ACC112 (cell line): ENCODE results near the gene APOD.
"Not testable (repeated sequence)": the region's sequence is repeated elsewhere in the genome, so short reads cannot be mapped to it uniquely, and the experiment has no call there.

ENCODE experiments used
- H2AFZ ChIP-seq: fragments of 200-600 bp; sonication (generic); one replicate; pipeline ENCODE4 v1.6.0; 2017; ENCODE audit warnings: antibody characterized with exemption, low read length; ENCODE audit not compliant: unreplicated experiment
- H3K27ac ChIP-seq: fragments of 200-600 bp; sonication (generic); 2 replicates; pipeline ENCODE4 v1.5.1; 2014; ENCODE audit warnings: low read depth, mild to moderate bottlenecking, antibody characterized with exemption, low read length, moderate library complexity
- H3K27me3 ChIP-seq: fragments of 200-600 bp; sonication (generic); 2 replicates; pipeline ENCODE4 v1.6.1; 2014; ENCODE audit warnings: mild to moderate bottlenecking, antibody characterized with exemption, low read length, moderate library complexity, mixed read lengths; ENCODE audit not compliant: insufficient read depth
- H3K36me3 ChIP-seq: fragments of 200-600 bp; sonication (generic); 2 replicates; pipeline ENCODE4 v1.6.1; 2016; ENCODE audit warnings: mild to moderate bottlenecking, antibody characterized with exemption, low read length, moderate library complexity, mixed read lengths; ENCODE audit not compliant: insufficient read depth
- H3K4me1 ChIP-seq: fragments of 200-600 bp; sonication (generic); one replicate; pipeline ENCODE4 v1.6.1; 2016; ENCODE audit warnings: low read length, mixed read lengths; ENCODE audit not compliant: insufficient read depth, unreplicated experiment, control insufficient read depth
- H3K4me3 ChIP-seq: fragments of 200-600 bp; sonication (generic); 2 replicates; pipeline ENCODE4 v1.5.1; 2014; ENCODE audit warnings: mild to moderate bottlenecking, low read depth, low read length
- H3K79me2 ChIP-seq: fragments of 200-600 bp; sonication (generic); one replicate; pipeline ENCODE4 v1.6.0; 2016; ENCODE audit warnings: low read length; ENCODE audit not compliant: control insufficient read depth, unreplicated experiment, insufficient read depth

APOD gene

DNA sequence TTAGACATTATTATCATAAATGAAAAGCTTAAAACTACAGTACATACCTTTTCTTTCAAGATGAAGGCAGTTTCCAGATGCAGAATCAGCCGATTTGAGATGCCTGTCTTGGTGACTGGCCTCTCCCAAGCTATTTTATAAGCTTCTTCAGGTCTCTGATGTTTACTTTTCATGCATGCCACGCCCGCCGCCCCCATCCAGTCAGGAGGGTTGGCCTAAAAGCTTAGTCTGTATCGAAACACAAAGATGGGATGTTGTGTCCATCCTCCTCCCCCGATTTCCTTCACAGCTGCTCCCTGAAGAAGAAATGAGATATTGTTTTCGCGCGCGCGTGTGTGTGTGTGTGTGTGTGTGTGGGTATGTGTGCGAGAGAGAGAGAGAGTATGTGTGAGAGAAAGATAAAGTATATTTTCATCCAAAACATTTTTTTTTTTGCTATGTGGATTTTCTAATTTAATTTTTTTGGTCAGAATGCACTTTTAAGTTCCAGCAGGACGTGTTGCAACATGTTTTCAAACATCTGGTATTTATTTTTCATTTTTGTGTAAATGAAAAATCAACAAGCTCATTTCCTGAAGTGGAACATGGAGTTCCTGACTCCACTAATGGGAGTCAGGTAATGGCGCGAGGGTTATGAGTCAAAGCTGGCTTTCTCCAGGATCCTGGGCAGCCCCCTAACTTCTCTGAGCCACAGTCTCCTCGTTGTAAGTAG, at the start of gene APOD:
APOD (minus strand) TSS at position 110 of the 712 bp plus-strand sequence. CDS start 4,479 bp downstream, outside the sequence.
- Histone ChIP-seq H3K36me3 (no peaks in the 10 kb centered on the region), H3K4me3 (peak within 1 kb of the TSS; percentile 69), H3K27me3 (peaks cover 6% of the 10 kb centered on the region; the same call in 1 of the 2 replicates), H2AFZ (peak within 1 kb of the TSS; percentile 91), H3K27ac (no peak within 1 kb of the TSS), H3K79me2 (no peaks in the 10 kb centered on the region), H3K4me1 (peaks cover 14% of the 10 kb centered on the region)

- not testable (repeated sequence) for H2AFZ ChIP-seq, H3K27ac ChIP-seq, H3K79me2 ChIP-seq, H3K4me3 ChIP-seq, H3K4me1 ChIP-seq, H3K36me3 ChIP-seq, H3K27me3 ChIP-seq
Observed at GRCh38 chr3:195633351-195633750, 49.6 kb upstream of the APOD start.

GRCh38 chr3:195632501-195633185, 48.9 kb upstream of the APOD start:
- H3K4me1 ChIP-seq, H3K4me3 ChIP-seq, H3K27ac ChIP-seq, H3K36me3 ChIP-seq, H3K27me3 ChIP-seq, H3K79me2 ChIP-seq, H2AFZ ChIP-seq: not testable (repeated sequence)

GRCh38 chr3:195632046-195632445, 48.3 kb upstream of the APOD start:
- H3K79me2 ChIP-seq, H3K27me3 ChIP-seq, H3K4me1 ChIP-seq, H3K36me3 ChIP-seq, H2AFZ ChIP-seq, H3K27ac ChIP-seq, H3K4me3 ChIP-seq: not testable (repeated sequence)

DNA sequence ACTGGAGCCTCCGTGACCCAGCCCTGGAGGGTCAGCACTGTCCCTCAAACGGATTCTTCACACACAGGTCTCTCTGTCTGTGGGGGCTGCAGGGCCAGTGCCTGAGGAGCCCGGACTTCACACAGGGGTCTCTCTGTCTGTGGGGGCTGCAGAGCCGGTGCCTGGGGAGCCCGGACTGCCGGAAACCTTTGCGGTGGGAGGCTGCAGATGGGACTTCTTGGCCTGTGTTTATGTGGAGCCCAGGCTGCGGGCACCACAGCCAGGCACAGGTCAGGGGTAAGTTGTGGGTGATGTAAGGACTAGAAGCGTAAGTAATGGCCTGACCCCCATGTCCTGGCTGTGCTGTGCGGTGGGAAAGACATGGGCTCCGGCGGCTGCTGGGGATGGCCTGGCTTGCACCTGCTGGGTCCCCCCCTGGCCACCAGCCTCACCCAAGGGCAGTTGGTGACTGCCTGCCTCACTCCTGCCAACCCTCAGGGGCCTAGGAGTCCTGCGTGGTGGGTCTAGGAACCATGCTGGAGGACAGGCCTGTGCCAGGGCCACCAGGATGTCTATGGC, 47.3 kb upstream of the APOD start:
- not testable (repeated sequence) for H3K36me3 ChIP-seq, H3K79me2 ChIP-seq, H3K4me1 ChIP-seq, H2AFZ ChIP-seq, H3K27me3 ChIP-seq, H3K4me3 ChIP-seq, H3K27ac ChIP-seq

GRCh38 chr3:195630086-195630917, 46.6 kb upstream of the APOD start:
- not testable (repeated sequence) for H3K27ac ChIP-seq, H2AFZ ChIP-seq, H3K79me2 ChIP-seq, H3K36me3 ChIP-seq, H3K4me3 ChIP-seq, H3K27me3 ChIP-seq, H3K4me1 ChIP-seq

- not testable (repeated sequence) for H3K4me3 ChIP-seq, H2AFZ ChIP-seq, H3K4me1 ChIP-seq, H3K36me3 ChIP-seq, H3K27ac ChIP-seq, H3K27me3 ChIP-seq, H3K79me2 ChIP-seq
Observed at GRCh38 chr3:195629682-195630081, 45.9 kb upstream of the APOD start.

GRCh38 chr3:195628386-195628920, 44.7 kb upstream of the APOD start:
- not testable (repeated sequence) for H3K4me1 ChIP-seq, H3K27me3 ChIP-seq, H3K4me3 ChIP-seq, H3K27ac ChIP-seq, H2AFZ ChIP-seq, H3K79me2 ChIP-seq, H3K36me3 ChIP-seq

GRCh38 chr3:195627515-195628385, 44.0 kb upstream of the APOD start:
- not testable (repeated sequence) for H3K36me3 ChIP-seq, H3K79me2 ChIP-seq, H2AFZ ChIP-seq, H3K27me3 ChIP-seq, H3K4me3 ChIP-seq, H3K4me1 ChIP-seq, H3K27ac ChIP-seq
